Measurements from ENCODE around the gene RPP40.

- no peak for TF ChIP-seq EZH2 (IDR thresholded peaks at IDR 0.05)
- TF ChIP-seq, protein P1, sequence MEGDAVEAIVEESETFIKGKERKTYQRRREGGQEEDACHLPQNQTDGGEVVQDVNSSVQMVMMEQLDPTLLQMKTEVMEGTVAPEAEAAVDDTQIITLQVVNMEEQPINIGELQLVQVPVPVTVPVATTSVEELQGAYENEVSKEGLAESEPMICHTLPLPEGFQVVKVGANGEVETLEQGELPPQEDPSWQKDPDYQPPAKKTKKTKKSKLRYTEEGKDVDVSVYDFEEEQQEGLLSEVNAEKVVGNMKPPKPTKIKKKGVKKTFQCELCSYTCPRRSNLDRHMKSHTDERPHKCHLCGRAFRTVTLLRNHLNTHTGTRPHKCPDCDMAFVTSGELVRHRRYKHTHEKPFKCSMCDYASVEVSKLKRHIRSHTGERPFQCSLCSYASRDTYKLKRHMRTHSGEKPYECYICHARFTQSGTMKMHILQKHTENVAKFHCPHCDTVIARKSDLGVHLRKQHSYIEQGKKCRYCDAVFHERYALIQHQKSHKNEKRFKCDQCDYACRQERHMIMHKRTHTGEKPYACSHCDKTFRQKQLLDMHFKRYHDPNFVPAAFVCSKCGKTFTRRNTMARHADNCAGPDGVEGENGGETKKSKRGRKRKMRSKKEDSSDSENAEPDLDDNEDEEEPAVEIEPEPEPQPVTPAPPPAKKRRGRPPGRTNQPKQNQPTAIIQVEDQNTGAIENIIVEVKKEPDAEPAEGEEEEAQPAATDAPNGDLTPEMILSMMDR (IDR thresholded peaks at IDR 0.05 in 2 of 3, conservative IDR thresholded peaks at IDR 0.05 in 1 of 3; ENCODE audit: borderline replicate concordance in 1 of 3, insufficient read depth in 1 of 3, low read depth in 2 of 3, low read length in 2 of 3), result no peak
- no peak for TF ChIP-seq POLR2AphosphoS5 (IDR thresholded peaks at IDR 0.05; ENCODE audit: low read depth, low read length)
- no peak for TF ChIP-seq POLR2A (IDR thresholded peaks at IDR 0.05; ENCODE audit: borderline replicate concordance, extremely low read depth, insufficient read depth, insufficient read length)
These were observed 25.1 kb upstream of the RPP40 start for GRCh38 chr6:5028921-5029320.
